ENCODE results near the gene RCOR2.

Gene RCOR2

GRCh38 chr11:63922673-63923192, 5.8 kb upstream of the RCOR2 start:
- no peak for DNase-seq (ENCODE audit: low read depth)

- no peak for DNase-seq (ENCODE audit: low read depth)
These were observed 4.0 kb upstream of the RCOR2 start for GRCh38 chr11:63920939-63921417.

GRCh38 chr11:63920126-63920938, 3.4 kb upstream of the RCOR2 start:
- DNase-seq (ENCODE audit: low read depth) = no peak

- DNase-seq (ENCODE audit: low read depth) = no peak
These were observed 2.5 kb upstream of the RCOR2 start for GRCh38 chr11:63919267-63920125.

GRCh38 chr11:63918507-63919191, 1.7 kb upstream of the RCOR2 start:
- DNase-seq (ENCODE audit: low read depth) = no peak

GRCh38 chr11:63917692-63918506, 935 bp upstream of the RCOR2 start:
- no peak for DNase-seq (ENCODE audit: low read depth)

GRCh38 chr11:63915961-63916836, 765 bp downstream of the RCOR2 start:
- DNase-seq (ENCODE audit: low read depth) = no peak

GRCh38 chr11:63914896-63915691, 1.9 kb downstream of the RCOR2 start:
- DNase-seq (ENCODE audit: low read depth) = no peak

- DNase-seq (ENCODE audit: low read depth) = no peak
These were observed 2.8 kb downstream of the RCOR2 start for GRCh38 chr11:63913866-63914830.

- no peak for DNase-seq (ENCODE audit: low read depth)
These were observed 4.3 kb downstream of the RCOR2 start for GRCh38 chr11:63912678-63913077.

- DNase-seq (ENCODE audit: low read depth) = no peak
These were observed 5.1 kb downstream of the RCOR2 start for GRCh38 chr11:63911876-63912275.

GRCh38 chr11:63911440-63911839, 5.5 kb downstream of the RCOR2 start:
- no peak for DNase-seq (ENCODE audit: low read depth)

- DNase-seq (ENCODE audit: low read depth) = no peak
These were observed 6.3 kb downstream of the RCOR2 start for GRCh38 chr11:63910675-63911074.

- DNase-seq (ENCODE audit: low read depth) = no peak
These were observed 7.1 kb downstream of the RCOR2 start for GRCh38 chr11:63909591-63910506.

- DNase-seq (ENCODE audit: low read depth) = no peak
These were observed 8.1 kb downstream of the RCOR2 start for GRCh38 chr11:63908631-63909401.

- DNase-seq (ENCODE audit: low read depth) = no peak
These were observed 9.0 kb downstream of the RCOR2 start for GRCh38 chr11:63907808-63908530.
